ENCODE results near the gene ARPP21.

The ARPP21 gene

DNA sequence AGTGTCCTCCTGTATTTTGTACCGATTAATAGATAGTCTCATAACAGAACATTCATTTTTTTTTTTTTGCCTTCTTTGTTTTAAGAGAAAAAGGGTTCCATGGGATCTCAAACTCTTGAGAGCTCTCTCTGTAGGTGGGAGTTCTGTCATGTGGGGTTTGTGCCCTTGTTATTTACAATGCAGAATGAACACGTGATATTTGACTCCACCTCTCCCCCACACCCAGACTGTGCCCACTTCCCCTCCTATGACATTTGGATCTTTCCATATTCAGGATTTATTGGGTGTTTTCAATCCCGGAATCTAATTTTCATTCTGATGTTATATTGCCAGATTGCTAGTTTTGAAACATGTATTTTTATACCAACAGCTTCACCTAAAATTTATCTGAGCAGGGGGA is 49.5 kb downstream of the ARPP21 start:
- ChIA-PET CTCF (no interaction called here), POLR2A (no interaction called here)
- no peak for DNase-seq (ENCODE audit: extremely low spot score)
- TF ChIP-seq FOXK2 (IDR thresholded peaks at IDR 0.05), result no peak

DNA sequence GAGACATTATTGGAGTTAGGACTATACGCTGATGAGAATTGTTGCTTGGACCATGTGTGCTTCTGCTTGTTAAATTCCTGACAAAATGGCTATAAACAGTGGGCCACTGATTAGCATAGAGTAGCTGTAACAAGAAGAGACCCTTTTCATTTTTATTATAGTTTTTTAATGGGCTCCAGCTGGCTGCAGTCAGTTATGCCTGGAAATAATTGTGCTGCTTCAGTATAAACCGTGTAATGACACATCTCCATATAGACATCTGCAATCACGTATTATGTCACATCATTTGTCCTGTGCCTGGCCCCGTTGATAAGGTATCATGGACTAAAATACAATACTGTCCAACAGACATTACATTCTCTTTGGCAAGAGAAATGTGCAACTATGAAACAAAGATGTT is 50.9 kb downstream of the ARPP21 start:
- TF ChIP-seq CTBP1 (IDR thresholded peaks at IDR 0.05; ENCODE audit: borderline replicate concordance), result no peak
- TF ChIP-seq L3MBTL2 (conservative IDR thresholded peaks at IDR 0.05), result no peak
- no peak for TF ChIP-seq FOXA1 (IDR thresholded peaks at IDR 0.05)
- no peak for TF ChIP-seq FOXM1 (IDR thresholded peaks at IDR 0.05; ENCODE audit: borderline replicate concordance)
- TF ChIP-seq SUZ12 (IDR thresholded peaks at IDR 0.05), result no peak
- TF ChIP-seq, protein P1, sequence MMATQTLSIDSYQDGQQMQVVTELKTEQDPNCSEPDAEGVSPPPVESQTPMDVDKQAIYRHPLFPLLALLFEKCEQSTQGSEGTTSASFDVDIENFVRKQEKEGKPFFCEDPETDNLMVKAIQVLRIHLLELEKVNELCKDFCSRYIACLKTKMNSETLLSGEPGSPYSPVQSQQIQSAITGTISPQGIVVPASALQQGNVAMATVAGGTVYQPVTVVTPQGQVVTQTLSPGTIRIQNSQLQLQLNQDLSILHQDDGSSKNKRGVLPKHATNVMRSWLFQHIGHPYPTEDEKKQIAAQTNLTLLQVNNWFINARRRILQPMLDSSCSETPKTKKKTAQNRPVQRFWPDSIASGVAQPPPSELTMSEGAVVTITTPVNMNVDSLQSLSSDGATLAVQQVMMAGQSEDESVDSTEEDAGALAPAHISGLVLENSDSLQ (IDR thresholded peaks at IDR 0.05), result no peak
- no peak for TF ChIP-seq FOXK2 (IDR thresholded peaks at IDR 0.05)
- no peak for TF ChIP-seq TARDBP (IDR thresholded peaks at IDR 0.05)
- TF ChIP-seq ELF4 (IDR thresholded peaks at IDR 0.05), result no peak
- TF ChIP-seq HDGF (IDR thresholded peaks at IDR 0.05; ENCODE audit: borderline replicate concordance), result no peak
- DNase-seq (ENCODE audit: extremely low spot score), result no peak
- ChIA-PET CTCF (no interaction called here), POLR2A (no interaction called here)

DNA sequence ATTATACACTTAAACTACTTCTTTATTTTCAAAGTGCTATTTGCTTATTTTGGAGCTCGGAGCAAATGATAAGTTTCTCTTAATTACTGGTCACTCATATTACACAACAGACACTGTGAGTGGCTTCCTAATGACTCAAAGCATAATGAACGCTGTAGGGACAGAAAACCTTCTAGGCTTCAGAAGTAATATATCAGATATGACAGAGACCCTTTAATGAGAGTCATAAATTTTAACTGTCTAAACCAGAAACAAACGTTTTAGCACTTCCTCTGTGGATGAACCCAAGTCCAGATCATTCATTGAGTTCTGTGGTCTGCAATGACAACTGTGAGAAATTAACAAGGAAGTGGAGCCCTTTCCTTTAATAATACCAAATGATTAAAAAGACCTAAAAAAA is 66.6 kb downstream of the ARPP21 start:
- DNase-seq (ENCODE audit: extremely low spot score), result no peak
- no peak for TF ChIP-seq ZNF384 (IDR thresholded peaks at IDR 0.05)
- TF ChIP-seq HDGF (IDR thresholded peaks at IDR 0.05; ENCODE audit: borderline replicate concordance), result no peak
- no peak for TF ChIP-seq CTBP1 (IDR thresholded peaks at IDR 0.05; ENCODE audit: borderline replicate concordance)
- TF ChIP-seq FOXM1 (IDR thresholded peaks at IDR 0.05; ENCODE audit: borderline replicate concordance), result no peak
- no peak for TF ChIP-seq ELF4 (IDR thresholded peaks at IDR 0.05)
- TF ChIP-seq FOXA1 (IDR thresholded peaks at IDR 0.05), result no peak
- TF ChIP-seq SUZ12 (IDR thresholded peaks at IDR 0.05), result no peak
- no peak for TF ChIP-seq ARNT (IDR thresholded peaks at IDR 0.05)
- TF ChIP-seq FOXK2 (IDR thresholded peaks at IDR 0.05), result no peak
- no peak for TF ChIP-seq LEF1 (IDR thresholded peaks at IDR 0.05; ENCODE audit: borderline replicate concordance)
- TF ChIP-seq, protein P1 (IDR thresholded peaks at IDR 0.05), result no peak
- TF ChIP-seq TARDBP (IDR thresholded peaks at IDR 0.05), result no peak
- ChIA-PET POLR2A (no interaction called here), CTCF (no interaction called here)

DNA sequence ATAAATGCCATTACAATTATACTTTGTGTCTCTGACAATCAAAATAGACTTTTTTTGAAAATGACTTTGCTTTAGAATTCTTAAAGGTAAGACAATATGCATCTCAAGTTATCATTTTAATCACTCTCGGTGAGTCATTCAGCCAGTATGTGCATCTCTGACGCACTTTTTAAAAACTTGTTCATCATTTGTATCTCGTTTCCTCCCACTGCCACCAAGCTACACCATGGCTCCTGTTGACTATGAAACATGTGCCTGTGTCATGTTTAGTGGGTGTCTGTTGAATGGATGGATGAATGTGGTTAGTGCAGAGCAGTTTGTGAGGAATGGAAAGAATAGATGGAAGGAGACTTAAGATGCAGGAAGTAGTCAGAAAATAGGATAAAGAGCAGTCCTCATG is 68.6 kb downstream of the ARPP21 start:
- no peak for DNase-seq (ENCODE audit: extremely low spot score)
- CTCF ChIA-PET, result interaction anchor here (0.6 kb wide), 1 partner anchor 248 kb away, joined by 3 read pairs; no protein-coding TSS in a partner anchor
- POLR2A ChIA-PET, result no interaction called here
- TF ChIP-seq FOXK2 (IDR thresholded peaks at IDR 0.05) (no peak), ELF4 (IDR thresholded peaks at IDR 0.05) (no peak), SUZ12 (IDR thresholded peaks at IDR 0.05) (no peak), HDGF (IDR thresholded peaks at IDR 0.05; ENCODE audit: borderline replicate concordance) (no peak), CTBP1 (IDR thresholded peaks at IDR 0.05; ENCODE audit: borderline replicate concordance) (no peak), LEF1 (IDR thresholded peaks at IDR 0.05; ENCODE audit: borderline replicate concordance) (no peak), ZNF384 (IDR thresholded peaks at IDR 0.05) (no peak), FOXM1 (IDR thresholded peaks at IDR 0.05; ENCODE audit: borderline replicate concordance) (no peak), BHLHE40 (IDR thresholded peaks at IDR 0.05; ENCODE audit: borderline replicate concordance) (no peak), ARNT (IDR thresholded peaks at IDR 0.05) (no peak), L3MBTL2 (conservative IDR thresholded peaks at IDR 0.05) (no peak), NFRKB (IDR thresholded peaks at IDR 0.05) (no peak), TARDBP (IDR thresholded peaks at IDR 0.05) (no peak), FOXA1 (IDR thresholded peaks at IDR 0.05) (no peak), SP1 (IDR thresholded peaks at IDR 0.05) (no peak)
- TF ChIP-seq, protein P1 (IDR thresholded peaks at IDR 0.05), result no peak

DNA sequence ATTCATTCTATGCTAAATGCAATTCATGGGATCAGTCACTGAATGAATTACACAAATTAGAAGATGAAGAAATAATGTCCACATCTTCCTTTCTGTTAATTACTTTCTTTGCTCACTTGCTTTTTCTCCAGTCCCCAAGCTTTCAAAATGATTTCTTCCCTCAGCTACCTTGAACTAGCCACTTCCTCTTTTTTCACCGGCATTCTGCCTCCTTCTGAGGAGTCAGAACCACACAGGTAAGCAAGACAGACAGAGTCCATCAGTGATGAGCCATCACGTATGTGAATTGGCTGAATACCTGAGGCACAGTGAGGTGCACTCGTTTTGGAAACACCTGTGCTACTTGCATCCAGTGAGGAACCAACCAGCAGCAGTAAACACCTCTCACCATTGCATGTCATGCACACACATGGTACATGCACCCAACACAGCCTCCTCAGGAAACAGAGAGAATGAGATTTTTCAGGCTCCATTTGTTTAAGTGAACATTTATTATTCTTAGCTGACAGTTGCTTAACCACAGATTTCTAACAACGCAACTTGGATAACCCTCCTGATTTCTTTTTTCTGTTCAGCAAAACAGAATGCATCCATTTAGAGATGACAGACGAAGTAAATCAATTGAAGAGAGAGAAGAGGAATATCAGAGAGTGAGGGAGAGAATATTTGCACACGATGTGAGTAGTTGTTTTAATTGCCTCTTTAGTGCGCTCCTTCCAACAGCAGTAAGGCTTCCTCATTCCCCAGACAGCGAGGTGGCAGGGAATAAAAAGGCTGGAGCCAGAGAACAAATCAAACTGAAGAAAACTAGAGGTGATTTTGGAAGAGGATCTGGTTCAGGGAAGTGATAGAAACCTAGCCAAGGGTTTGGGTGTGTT is 69.3 kb downstream of the ARPP21 start:
- ChIA-PET CTCF (no interaction called here), POLR2A (no interaction called here)
- TF ChIP-seq L3MBTL2 (conservative IDR thresholded peaks at IDR 0.05) (no peak), FOXM1 (IDR thresholded peaks at IDR 0.05; ENCODE audit: borderline replicate concordance) (no peak), LEF1 (IDR thresholded peaks at IDR 0.05; ENCODE audit: borderline replicate concordance) (no peak), SP1 (IDR thresholded peaks at IDR 0.05) (no peak), BHLHE40 (IDR thresholded peaks at IDR 0.05; ENCODE audit: borderline replicate concordance) (no peak), FOXA1 (IDR thresholded peaks at IDR 0.05) (no peak)
- no peak for DNase-seq (ENCODE audit: extremely low spot score)

DNA sequence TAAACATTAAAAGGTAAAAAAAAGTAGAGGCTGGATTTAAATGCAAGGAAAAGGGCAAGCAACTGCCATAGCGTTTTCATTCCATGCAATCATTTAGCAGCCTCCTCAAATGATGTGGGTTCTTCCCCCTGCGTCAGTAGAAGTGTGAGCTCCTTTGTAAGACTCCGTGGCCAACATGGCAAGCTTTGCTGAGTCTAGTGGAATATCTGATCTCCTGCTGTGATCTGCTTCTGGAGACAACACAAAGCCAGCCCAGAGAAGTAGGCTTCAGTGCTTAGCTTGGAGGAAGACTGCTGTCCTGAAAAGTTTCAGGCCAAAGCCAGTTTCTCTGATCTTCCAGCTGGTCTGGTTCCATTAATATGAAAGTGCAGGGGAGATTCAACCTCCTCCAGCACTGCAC is 70.4 kb downstream of the ARPP21 start:
- DNase-seq (ENCODE audit: extremely low spot score), result no peak
- ChIA-PET CTCF (no interaction called here), POLR2A (no interaction called here)
- TF ChIP-seq LEF1 (IDR thresholded peaks at IDR 0.05; ENCODE audit: borderline replicate concordance) (no peak), ZNF384 (IDR thresholded peaks at IDR 0.05) (no peak), CTBP1 (IDR thresholded peaks at IDR 0.05; ENCODE audit: borderline replicate concordance) (no peak), TARDBP (IDR thresholded peaks at IDR 0.05) (no peak), FOXM1 (IDR thresholded peaks at IDR 0.05; ENCODE audit: borderline replicate concordance) (no peak), ELF4 (IDR thresholded peaks at IDR 0.05) (no peak), L3MBTL2 (conservative IDR thresholded peaks at IDR 0.05) (no peak), BHLHE40 (IDR thresholded peaks at IDR 0.05; ENCODE audit: borderline replicate concordance) (no peak), SUZ12 (IDR thresholded peaks at IDR 0.05) (no peak), FOXK2 (IDR thresholded peaks at IDR 0.05) (no peak), FOXA1 (IDR thresholded peaks at IDR 0.05) (no peak), HDGF (IDR thresholded peaks at IDR 0.05; ENCODE audit: borderline replicate concordance) (no peak), NFRKB (IDR thresholded peaks at IDR 0.05) (no peak)
